D341Med (cell line): ENCODE data around the gene BARHL2.
A peak's percentile ranks its signal among the peaks of the same experiment; 100 is the strongest.

Source experiments
- DNase-seq: peaks from one replicate; pipeline ENCODE4 v3.0.0; 2012; ENCODE audit warnings: low spot score

The BARHL2 gene

GRCh38 chr1:90710579-90711536 lies 6.2 kb downstream of the BARHL2 start:
- no peak for DNase-seq

DNA sequence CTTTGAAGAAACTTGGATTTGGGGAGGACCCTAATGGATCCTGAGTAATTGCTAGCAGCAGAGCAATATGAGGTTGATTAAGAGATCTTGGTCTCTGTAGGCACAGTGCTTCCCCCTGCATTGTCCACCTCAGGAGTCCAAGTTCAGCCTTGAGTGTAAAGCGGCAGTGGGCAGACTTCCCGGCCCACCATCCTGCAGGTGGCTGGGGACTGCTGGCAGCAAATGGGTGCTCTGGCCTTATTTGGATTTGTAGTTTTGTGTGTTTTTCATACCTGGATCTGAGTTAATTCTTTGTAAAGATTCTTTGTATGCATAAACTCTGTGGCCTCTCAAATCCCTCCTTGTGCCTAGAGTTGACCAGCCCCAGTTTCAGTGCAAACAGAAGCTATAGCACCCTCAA lies 7.6 kb downstream of the BARHL2 start:
- DNase-seq = no peak

GRCh38 chr1:90708826-90709225 lies 8.3 kb downstream of the BARHL2 start:
- DNase-seq = no peak

GRCh38 chr1:90708236-90708786 lies 8.8 kb downstream of the BARHL2 start:
- DNase-seq = no peak

DNA sequence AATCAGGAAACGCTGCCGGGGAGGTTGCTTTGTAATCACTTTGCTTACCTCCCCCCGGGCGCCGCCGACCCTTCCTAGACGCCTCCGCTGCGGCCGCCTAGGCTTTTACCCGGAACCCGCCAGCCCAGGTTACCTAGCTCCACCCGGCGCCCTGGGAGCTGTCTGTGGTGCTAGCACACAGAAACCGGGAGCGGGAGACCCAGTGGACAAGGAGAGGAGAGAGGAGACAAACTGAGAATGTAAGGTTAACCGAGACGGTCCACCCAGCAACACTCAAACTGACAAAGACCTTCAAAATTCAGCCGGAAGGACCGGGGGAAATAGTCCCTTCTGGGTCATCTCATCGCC lies 9.8 kb downstream of the BARHL2 start:
- no peak for DNase-seq

GRCh38 chr1:90706437-90707362 lies 10.4 kb downstream of the BARHL2 start:
- peak; percentile 51 for DNase-seq

GRCh38 chr1:90705956-90706355 lies 11.1 kb downstream of the BARHL2 start:
- DNase-seq = no peak

- DNase-seq = no peak
Observed at GRCh38 chr1:90704817-90705216, 12.3 kb downstream of the BARHL2 start.

GRCh38 chr1:90694846-90695245 lies 22.3 kb downstream of the BARHL2 start:
- no peak for DNase-seq

- no peak for DNase-seq
Observed at GRCh38 chr1:90687747-90688146, 29.4 kb downstream of the BARHL2 start.

- DNase-seq = no peak
Observed at GRCh38 chr1:90675161-90675847, 41.8 kb downstream of the BARHL2 start.

DNA sequence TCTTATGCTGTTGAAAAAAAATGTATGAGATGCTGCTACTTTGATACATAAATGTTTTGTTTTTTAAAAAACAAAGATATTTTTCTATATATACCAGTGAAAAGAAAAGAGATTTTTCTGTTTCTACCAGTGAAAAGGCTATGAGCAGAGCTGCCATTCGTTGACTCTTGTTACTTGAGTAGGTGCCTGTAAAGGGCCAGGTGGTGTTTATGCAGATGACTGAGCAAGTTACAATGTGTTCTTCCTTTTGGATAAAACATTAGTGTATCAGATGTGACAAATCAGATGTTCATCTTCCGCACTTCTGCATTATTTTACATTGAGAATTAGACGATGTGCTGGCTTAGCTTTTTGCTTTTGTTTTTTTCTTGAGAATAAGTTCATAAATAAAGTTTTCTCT lies 45.4 kb downstream of the BARHL2 start:
- no peak for DNase-seq

DNA sequence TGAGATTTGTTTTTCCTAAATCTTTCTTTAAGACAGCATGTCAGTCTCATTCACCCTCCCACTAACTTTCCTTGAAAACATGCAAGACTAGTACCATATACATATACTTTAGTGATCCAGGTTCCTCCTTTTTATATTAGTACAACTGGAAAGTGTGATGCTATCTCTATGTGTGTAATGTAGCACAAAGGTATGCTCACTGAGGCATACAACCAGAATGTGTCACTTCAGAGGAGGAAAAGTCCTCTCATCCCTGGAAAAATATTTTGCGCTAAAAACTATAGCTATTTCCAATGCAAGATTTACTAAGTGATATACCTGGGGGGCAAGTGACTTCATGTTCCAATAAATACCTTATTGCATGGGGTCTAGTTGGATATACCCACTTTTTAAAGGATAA lies 45.9 kb downstream of the BARHL2 start:
- DNase-seq = no peak
